Measurements from ENCODE around the gene TFEB.

- TF ChIP-seq POLR2AphosphoS5 (IDR thresholded peaks at IDR 0.05) (no peak), CTCF (IDR thresholded peaks at IDR 0.05) (no peak)
Measured at GRCh38 chr6:41740366-41741162, 5.2 kb upstream of the TFEB start.
